D721Med (cell line): ENCODE results near the gene PERP.

ENCODE experiments used
- DNase-seq: peaks from one replicate; pipeline ENCODE4 v3.0.0; 2011; ENCODE audit warnings: low spot score; ENCODE audit not compliant: insufficient read length
- FAIRE-seq: peaks from 2 replicates; lab custom pipeline; 2011; peaks lifted over from hg19 to GRCh38; lab: Jason Lieb, UNC
- TF ChIP-seq, protein P1 (sequence below): IDR thresholded peaks from 2 replicates; pipeline ENCODE4 v1.5.1; 2012; ENCODE audit warnings: mild to moderate bottlenecking, control low read depth; ENCODE audit not compliant: insufficient read depth; ENCODE audit errors: missing control alignments

Gene PERP

DNA sequence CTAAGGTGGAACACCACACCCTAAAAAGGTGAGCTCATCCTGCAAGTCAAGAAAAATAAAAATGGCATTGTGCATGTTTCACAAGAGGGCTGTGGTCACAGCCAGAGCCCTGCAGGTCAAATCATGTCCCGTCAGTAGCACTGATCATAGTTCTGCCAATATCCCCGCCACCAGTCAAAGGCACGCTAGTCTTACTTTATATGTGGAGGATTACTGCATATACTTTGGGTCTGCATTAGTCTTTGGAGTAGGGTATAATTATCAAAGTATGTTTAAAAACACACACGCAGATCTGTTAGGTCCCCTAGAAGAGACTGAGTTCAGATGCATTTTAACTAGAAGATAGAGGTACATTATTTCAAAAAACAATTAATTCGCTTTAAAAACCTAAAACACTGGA is 1.8 kb downstream of the PERP start:
- FAIRE-seq (no peak), DNase-seq (no peak)
- TF ChIP-seq, protein P1, sequence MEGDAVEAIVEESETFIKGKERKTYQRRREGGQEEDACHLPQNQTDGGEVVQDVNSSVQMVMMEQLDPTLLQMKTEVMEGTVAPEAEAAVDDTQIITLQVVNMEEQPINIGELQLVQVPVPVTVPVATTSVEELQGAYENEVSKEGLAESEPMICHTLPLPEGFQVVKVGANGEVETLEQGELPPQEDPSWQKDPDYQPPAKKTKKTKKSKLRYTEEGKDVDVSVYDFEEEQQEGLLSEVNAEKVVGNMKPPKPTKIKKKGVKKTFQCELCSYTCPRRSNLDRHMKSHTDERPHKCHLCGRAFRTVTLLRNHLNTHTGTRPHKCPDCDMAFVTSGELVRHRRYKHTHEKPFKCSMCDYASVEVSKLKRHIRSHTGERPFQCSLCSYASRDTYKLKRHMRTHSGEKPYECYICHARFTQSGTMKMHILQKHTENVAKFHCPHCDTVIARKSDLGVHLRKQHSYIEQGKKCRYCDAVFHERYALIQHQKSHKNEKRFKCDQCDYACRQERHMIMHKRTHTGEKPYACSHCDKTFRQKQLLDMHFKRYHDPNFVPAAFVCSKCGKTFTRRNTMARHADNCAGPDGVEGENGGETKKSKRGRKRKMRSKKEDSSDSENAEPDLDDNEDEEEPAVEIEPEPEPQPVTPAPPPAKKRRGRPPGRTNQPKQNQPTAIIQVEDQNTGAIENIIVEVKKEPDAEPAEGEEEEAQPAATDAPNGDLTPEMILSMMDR, result no peak

DNA sequence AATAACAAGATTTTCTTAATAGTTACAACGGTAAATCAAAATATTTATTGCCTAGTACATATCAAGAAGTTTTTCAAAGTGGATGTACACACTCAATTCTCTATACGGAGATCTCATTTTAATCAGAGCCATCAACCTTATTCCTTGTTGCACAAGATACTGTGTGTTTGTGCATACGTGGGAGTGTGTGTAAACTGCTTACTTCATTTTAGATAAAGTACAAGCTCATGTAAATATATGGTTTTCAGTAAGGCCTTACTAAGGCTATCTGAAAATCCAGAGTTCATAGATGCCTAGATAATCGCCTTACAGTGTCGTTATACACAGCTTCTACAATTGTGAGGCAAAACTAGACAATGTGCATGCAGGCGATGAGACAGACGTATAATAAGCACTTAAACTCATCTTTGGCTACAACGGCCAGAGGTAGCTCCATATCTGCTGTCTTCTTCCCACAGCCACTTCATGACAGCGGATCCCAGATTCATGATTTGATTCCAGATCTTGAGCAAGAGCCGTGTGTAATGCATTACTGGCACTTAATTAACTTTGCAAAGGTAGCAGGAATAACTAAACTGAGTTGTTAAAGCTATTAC is 2.5 kb downstream of the PERP start:
- DNase-seq (no peak), FAIRE-seq (no peak)
- TF ChIP-seq, protein P1, result no peak

DNA sequence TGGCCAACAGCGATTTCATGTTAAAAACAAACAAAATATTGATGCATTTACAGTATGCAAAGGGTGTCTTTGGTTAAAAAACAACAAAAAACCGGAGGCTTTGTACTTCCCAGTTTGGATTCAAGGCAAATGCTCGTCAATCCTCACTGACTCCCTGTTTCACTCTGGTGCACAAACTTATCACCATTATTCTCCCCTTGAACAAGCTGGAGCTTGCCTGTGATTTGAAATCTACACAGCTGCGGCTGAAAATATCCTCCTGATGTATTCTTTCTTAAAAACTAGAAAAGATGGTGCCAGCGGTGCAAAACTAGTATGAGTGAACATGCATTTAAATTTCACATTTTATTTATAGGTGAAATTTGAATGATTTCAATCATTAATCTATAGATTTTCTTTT is 3.3 kb downstream of the PERP start:
- TF ChIP-seq, protein P1, result no peak
- FAIRE-seq (no peak), DNase-seq (no peak)

DNA sequence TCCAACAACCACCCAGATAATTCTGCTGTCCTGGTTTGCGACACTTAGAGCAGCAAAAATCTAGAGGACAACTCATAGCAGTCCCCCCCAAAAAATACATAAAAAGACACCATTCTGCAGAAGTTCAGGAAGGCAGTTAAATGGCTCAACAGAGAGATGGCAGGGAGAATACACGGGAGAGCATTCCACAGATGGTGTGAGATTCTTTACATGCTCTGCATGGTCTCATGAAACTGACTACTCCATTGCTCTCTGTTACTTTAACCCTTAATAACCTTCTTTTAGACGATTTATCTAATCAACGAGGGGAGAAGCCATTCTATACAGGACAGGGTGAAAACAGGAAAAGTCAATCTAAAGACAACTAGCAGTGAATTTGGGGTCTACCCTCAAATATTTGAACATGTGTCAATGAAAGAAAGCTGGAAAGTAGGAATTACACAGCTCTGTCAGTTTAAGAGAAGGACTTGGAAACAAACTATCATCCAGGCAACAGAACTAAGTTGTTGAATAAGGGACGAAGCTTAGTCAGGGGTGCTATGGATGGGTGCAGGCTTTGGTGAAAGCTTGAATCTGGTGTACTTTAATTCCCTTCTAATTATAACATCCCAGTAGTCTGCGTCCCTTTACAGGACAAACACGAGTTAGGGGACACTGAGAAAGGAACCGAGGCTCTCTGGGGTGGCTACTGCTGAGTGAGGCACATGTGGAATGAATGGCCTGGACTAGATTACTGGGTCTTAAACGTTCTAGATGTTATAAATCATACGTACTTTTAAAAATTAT is 5.1 kb downstream of the PERP start:
- FAIRE-seq (no peak), DNase-seq (no peak)
- TF ChIP-seq, protein P1, result no peak

DNA sequence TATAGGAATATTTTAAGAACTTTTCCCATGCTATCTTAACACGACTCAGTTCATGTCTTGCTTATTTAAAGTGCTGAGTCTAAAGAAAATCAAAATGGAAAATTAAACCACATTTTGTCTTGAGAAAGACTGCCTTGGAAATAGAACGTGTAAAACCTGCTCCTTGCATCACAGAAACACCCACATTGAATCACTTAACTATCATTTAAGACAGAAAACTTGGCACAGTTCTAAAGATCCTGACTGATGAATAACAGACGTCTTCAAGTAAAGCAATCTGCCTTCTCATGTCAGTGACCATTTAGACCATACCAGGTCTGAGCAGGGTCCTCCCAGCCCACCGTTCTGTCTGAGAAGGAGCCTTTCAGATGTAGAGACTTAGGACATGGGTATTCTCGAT is 7.4 kb downstream of the PERP start:
- TF ChIP-seq, protein P1, result no peak
- no peak for DNase-seq
- FAIRE-seq, result no peak

DNA sequence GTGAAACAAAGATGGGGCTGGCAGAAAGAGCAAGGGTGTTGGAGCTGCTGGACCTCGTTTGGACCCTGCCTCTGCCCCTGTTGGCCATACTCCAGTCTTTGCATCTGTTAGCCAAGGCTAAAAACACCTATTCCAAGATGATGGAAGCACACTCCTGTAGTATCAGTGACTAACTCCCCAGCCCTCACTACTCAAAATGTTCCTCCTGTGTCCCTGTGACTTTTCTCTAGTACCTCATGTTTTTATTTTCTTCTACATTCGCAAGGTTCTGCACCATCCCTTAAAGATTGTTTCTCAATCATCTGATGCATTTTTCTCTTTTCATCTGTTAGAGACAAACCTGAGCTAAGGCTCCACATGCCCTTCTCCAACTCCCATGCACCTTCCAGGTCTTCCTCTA is 8.9 kb downstream of the PERP start:
- TF ChIP-seq, protein P1, result no peak
- DNase-seq, result no peak
- FAIRE-seq, result no peak

DNA sequence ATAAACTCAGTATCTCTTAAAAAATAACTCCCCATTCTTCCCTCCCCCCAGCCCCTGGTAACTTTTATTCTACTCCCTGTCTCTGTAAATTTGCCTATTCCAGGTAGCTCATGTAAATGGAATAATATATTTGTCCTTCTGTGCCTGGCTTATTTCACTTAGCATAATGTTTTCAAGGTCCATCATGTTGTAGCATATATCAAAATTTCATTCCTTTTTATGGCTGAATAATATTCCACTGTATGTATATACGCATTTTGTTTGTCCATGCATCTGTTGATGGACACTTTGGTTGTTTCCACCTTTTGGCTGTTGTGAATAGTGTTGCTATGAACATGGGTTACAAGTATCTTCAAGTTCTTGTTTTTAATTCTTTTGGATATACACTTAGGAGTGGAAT is 13.0 kb downstream of the PERP start:
- TF ChIP-seq, protein P1, result no peak
- DNase-seq (no peak), FAIRE-seq (no peak)
